Coronary artery (tissue), 2 donors: ENCODE data around the gene DEFB132.
A peak's percentile ranks its signal among the peaks of the same experiment; 100 is the strongest.

Source experiments
- DNase-seq: peaks from one replicate; pipeline ENCODE4 v3.0.0-alpha.2; 2017; ENCODE audit warnings: low spot score
- H3K27ac ChIP-seq, 2 donors: fragments of 200-600 bp; sonication (generic); one replicate each; pipeline ENCODE4 v1.5.1; 2016 to 2019
- H3K4me3 ChIP-seq: fragments of 200-600 bp; sonication (generic); 2 replicates; pipeline ENCODE4 v1.5.1; 2016; ENCODE audit warnings: mild to moderate bottlenecking, moderate library complexity
- CTCF ChIP-seq: fragments of 200-600 bp; sonication (generic); IDR thresholded peaks from one replicate; pipeline ENCODE4 v1.5.1; 2019; ENCODE audit warnings: antibody characterized with exemption

The DEFB132 gene

DNA sequence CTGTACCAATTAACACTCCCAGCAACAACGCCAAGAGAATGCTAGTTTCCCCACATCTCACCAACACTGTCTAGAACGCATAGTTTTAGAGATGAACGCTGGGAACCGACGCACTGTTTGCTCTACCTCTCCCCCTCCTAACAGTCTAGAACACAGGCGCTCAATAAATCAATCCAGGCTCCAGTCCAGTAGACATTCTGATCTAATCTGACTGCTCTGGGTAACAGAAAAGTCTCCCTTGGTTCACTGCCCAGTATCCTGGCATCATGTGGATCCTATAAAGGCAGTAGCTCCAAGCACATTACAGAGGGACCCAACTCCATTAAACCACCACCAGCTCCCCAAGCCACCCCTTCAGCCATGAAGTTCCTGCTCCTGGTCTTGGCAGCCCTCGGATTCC, at the start of gene DEFB132:
TSS of gene DEFB132 (plus strand) at position 306 of the 400 bp plus-strand sequence. CDS start at position 361, 55 bp downstream.
- H3K4me3 ChIP-seq, result no peak within 1 kb of the TSS
- DNase-seq, result no peak
- TF ChIP-seq CTCF, result no peak
- H3K27ac ChIP-seq, result no peak within 1 kb of the TSS

GRCh38 chr20:208942-209566, 48.5 kb upstream of the DEFB132 start:
- DNase-seq, result no peak
- no peak overlapping the region for H3K4me3 ChIP-seq
- TF ChIP-seq CTCF, result peak; percentile 12
- H3K27ac ChIP-seq, result no peak overlapping the region

DNA sequence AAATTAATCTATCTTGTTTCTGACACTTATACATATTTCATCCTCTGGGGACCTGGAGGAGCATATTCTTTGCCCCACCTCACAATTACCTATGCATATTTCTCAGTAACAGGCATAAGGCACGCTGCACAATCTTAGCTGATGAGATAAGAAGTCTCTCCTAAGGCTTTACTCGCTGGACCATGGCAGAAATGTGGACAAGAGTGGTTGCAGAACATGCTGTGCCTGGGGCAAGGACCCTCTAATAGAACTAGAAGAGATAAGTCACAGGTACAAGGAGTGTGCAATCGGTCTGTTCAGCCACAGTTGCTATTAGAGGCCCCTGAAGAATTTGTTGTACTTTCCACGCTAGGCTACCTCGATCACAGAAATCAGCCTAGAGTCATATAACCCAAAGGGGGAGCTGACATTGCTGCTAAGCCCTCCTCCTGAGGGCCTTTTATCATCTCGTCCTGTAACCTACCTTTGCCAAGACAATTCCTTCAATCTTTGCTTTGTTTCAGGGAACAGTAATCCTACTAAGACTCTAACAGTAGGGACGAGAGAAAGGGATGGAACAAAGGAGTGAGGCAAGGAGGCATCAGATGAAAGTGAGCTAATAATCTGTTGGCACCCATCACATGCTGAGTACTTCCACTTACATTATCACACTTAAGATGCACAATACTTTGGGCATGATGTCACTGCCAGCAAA, 46.6 kb upstream of the DEFB132 start:
- no peak overlapping the region for H3K4me3 ChIP-seq
- no peak overlapping the region for H3K27ac ChIP-seq
- no peak for DNase-seq
- no peak for TF ChIP-seq CTCF

DNA sequence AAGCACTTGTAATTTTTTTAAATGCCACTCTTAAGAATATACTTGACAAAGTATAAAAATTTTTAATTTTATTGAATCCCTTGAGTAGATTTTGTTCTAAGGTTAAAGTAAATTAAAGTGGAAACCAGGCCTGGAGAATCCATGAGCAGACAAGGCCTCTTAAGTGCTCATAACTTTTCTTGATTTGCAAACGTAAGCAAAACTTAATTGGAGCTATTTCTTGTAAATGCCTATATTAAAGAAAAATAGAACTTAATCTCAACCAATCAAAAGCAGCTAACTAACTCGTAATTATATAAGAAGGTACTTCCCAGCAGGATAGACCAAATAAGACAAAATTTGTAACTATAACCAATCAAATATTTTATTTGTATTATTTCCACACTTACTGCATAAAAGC, 43.1 kb upstream of the DEFB132 start:
- no peak overlapping the region for H3K4me3 ChIP-seq
- no peak for DNase-seq
- TF ChIP-seq CTCF, result no peak
- no peak overlapping the region for H3K27ac ChIP-seq

GRCh38 chr20:215796-216195, 41.7 kb upstream of the DEFB132 start:
- TF ChIP-seq CTCF, result no peak
- Histone ChIP-seq H3K27ac (no peak overlapping the region), H3K4me3 (no peak overlapping the region)
- no peak for DNase-seq

GRCh38 chr20:217266-217665, 40.3 kb upstream of the DEFB132 start:
- no peak overlapping the region for H3K27ac ChIP-seq
- no peak for TF ChIP-seq CTCF

More at GRCh38 chr20:217266-217665, 40.3 kb upstream of the DEFB132 start:
- no peak for DNase-seq
- no peak overlapping the region for H3K4me3 ChIP-seq
